GM18873 (cell line): ENCODE data around the gene KAZN.
"Not testable (repeated sequence)": the region's sequence is repeated elsewhere in the genome, so short reads cannot be mapped to it uniquely, and the experiment has no call there.

Experiments
- ATAC-seq: cut with Tn5 transposase; IDR thresholded peaks from one replicate; pipeline ENCODE4 v1.9.1; 2021; ENCODE audit warnings: mild to moderate bottlenecking, moderate library complexity, moderate number of reproducible peaks; ENCODE audit not compliant: unreplicated experiment, low FRiP score

The KAZN gene

DNA sequence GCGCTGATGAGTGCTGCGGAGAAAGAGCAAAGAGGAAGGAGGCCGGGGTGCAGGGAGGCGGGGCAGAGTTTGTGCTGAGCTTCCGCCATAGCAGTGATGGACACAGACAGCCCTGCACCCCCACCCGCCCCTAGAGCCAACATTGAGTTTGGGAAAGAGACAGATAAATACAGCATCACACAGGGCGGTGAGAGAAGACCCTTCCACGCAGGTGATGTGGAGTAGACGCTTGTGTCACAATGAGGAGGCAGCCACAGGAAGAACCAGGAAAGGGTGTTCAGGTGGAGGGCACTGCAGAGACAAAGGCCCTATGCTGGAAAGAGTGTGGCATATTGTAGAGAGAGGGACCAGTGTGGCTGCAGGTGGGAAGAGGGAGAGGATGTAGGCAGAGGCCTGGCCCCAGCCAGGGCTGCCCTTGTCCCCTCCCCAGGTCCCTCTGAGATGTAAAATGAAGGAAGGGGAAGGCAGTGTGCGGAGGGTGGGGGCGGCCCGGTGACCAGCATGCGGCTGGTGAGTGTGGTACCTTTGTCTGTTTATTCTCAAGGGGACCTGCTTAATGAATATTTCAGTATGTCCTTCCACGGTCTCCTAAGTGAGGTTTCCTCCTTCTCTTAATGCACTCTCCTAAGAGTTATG lies 360.7 kb downstream of the KAZN start:
- no peak for ATAC-seq

GRCh38 chr1:14961661-14962267 lies 363.3 kb downstream of the KAZN start:
- no peak for ATAC-seq

DNA sequence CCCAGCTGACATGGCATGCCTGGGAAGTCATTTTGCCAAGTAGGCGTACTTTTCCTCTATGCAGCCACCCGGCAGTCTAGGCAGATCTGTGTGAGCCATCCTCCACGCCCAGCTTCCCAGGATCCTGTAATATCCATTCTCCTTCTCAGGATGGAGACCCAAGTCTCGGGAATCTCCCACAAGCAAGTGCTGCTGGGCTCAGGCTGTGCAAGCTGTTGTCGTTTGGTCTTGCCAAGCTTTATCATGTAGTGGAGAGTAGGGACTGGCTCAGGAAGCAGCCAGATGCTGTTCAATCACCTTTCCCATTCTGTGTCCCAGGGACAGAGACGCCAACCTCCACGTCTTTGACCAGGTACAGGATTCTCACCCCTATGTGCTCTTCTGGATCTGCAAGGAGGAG lies 363.9 kb downstream of the KAZN start:
- no peak for ATAC-seq

DNA sequence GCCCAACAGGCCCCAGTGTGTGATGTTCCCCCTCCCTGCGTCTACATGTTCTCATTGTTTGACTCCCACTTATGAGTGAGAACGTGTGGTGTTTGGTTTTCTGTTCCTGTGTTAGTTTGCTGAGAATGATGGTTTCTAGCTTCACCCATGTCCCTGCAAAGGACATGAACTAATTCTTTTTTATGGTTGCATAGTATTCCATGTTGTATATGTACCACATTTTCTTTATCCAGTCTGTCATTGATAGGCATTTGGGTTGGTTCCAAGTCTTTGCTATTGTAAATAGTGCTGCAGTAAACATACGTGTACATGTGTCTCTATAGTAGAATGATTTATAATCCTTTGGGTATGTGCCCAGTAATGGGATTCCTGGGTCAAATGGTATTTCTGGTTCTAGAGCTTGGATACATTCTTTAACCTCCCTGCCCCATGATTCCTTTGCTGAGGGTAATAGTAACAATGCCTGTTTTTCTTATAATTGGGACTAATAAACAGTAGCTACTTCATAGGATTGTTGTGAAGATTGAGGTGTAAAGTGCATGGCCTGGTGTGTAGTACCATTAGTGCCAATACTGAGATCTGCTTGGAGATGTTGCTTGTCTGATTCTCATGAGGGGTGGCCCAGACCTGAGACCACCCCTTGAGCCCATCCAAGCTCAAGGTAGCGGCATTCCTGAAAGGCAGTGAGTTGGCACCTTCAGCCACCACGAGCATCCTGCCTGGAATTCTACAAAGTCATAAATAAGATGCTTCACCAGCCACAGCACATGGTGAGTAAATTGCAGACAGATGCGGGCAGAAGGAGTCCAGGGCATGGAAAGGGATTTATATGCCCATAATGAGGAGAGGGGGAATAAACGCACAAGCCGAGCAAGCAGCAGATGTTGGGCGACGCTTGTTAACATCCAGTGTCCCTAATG lies 365.6 kb downstream of the KAZN start:
- ATAC-seq, result not testable (repeated sequence)

DNA sequence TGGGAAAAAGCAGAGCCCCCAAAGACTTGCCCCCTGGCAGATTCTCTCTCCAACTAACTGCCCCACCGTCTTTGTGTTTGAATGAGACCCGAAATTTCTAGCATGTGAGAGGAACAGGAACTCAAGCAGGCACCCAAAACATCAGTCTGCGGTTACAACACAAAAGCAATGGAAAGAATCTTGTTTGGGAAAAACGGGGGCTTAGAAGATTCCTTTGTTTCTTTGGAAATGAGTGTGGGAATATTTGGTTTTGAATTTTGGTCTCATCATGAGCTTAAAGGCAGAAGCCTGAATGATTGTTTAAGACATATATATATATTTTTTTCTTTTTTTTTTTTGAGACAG lies 366.2 kb downstream of the KAZN start:
- ATAC-seq, result no peak

DNA sequence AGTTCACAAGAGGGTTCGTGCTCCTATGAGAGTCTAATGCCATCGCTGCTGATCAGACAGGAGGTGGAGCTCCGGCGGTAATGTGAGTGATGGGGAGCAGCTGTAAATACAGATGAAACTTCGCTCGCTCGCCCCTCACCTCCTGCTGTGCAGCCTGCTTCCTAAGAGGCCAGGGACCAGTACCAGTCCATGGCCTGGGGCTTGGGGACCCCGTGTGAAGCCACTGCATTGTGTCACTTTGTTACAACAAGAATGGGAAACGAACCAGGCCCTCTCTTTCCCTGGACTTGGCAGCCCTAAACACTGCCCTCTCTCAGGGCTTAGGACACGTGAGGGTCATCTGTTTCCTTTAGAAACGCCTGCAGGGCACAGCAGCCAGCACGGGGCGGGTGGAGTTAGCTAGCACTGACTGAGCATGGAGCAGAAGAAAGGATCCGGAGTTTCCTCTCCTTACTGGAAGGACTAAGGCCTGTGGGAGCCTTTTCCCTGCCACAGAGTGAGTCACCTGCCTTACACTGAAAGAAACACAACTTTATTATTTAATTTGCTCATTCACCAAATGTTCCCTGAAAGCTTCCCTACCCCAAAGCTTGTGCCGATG lies 369.9 kb downstream of the KAZN start:
- no peak for ATAC-seq

DNA sequence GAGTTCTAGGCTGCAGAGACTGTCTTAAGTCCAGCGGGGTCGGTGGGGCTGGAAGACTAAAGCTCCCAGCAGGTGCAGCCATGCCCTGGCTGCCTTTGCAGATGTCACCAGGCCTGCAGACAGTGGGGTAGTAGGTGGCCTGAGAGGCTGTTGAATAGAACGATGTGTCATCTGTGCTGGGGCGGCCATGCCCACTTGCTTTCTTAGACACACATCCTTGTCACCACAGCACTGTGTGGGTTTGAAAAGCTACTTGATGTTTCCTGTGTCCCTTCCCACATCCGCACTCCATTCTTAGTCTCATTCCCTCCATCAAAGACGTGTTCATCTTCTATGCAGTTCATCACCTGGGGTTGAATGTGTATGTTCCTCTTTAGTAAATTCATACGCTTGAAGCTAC lies 370.5 kb downstream of the KAZN start:
- no peak for ATAC-seq

GRCh38 chr1:14970115-14970798 lies 371.8 kb downstream of the KAZN start:
- no peak for ATAC-seq

- ATAC-seq, result no peak
Measured at GRCh38 chr1:14970799-14971141, 372.3 kb downstream of the KAZN start.

GRCh38 chr1:14971221-14971620 lies 372.7 kb downstream of the KAZN start:
- ATAC-seq, result no peak

DNA sequence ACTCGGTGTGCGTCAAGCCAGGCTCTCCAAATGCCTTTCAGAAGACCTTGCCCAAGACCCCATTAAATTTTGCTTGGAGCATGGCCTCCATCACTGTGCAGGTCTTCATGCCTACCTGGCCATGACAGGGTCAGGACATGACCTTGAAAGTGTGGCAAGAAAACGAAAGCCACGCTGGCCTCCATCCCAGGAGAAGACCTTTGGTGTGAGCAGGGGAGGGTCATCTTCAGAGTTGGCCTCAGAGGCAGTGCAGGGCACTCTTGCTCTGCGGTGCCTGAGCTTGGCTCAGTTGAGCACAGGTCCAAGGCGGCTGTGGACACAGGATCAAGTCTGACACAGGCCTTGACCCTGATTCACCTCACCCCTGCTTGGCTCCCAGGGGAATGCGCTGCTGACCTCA lies 373.6 kb downstream of the KAZN start:
- no peak for ATAC-seq

DNA sequence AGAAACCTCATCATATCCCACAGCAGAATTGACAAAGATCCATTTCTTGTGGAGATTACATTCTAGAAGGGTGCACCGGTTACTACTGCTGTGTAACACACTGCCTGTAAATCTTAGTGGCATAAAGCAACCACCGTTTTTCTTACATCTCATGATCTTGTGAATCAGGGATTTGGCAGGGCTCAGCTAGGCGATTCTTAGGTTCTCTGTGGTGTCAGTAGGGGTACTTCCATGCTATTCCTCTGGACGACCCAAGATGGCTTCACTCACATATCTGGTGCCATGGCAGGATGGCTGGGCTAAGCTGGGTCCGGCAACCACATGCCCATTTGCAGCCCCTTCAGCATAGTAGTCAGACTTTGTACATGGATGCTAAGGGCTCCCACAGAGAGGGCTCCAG lies 375.3 kb downstream of the KAZN start:
- ATAC-seq, result no peak

DNA sequence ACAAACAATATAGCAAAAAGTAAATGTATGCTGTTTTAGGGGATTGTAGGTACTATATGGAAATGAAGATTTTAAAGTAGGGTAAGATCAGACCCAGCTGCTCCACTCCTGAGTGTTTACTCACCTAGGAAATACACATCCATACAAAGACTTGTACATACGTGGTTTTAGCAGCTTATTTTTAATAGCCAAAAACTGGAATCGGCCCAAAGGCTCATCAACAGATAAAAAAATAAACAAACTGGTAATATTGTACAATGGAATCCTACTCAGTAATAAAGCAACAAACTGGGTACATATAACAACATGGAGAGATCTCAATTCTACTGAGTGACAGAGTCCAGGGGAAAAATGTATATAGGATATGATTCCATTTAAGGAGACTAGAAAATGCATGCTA lies 375.9 kb downstream of the KAZN start:
- no peak for ATAC-seq

DNA sequence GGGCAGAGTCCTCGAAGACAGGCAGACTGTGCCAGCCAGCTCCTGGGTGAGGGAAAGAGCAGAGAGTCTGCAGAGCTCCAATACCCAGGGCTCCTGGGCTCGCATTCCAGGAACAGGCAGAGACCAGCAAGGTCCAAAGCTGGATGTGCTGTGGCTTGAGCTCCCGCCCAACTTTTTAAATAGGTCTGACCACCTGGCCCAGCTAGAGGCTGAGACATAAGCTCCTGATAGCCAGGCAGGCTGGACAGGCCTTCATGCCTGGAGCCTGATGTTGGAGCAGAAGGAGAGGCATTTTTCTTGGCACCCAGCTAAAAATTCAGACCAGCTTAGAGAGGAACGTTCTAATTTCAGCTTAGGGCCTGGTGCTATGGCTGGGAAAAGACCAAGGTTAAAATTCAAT lies 376.6 kb downstream of the KAZN start:
- ATAC-seq, result no peak

DNA sequence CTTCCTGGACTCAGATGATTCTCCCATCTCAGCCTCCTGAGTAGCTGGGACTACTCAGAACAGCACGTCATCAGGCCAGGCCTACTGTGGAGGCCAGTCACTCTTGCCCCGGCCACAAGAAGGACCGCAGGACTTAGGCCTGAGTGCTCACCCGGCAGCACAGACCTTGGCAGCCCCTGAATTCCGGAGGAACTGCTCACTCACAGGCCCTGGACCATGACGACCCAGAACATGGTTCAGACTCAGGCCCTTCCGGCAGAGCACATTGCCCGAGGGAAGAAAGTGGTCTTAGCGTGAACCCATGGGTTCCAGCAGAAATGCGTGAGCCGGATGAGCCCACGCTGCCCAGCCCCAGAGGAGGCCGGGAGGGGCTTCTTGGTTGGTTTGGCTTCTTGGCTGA lies 377.8 kb downstream of the KAZN start:
- ATAC-seq, result no peak

GRCh38 chr1:14977338-14977931 lies 378.9 kb downstream of the KAZN start:
- ATAC-seq, result no peak

DNA sequence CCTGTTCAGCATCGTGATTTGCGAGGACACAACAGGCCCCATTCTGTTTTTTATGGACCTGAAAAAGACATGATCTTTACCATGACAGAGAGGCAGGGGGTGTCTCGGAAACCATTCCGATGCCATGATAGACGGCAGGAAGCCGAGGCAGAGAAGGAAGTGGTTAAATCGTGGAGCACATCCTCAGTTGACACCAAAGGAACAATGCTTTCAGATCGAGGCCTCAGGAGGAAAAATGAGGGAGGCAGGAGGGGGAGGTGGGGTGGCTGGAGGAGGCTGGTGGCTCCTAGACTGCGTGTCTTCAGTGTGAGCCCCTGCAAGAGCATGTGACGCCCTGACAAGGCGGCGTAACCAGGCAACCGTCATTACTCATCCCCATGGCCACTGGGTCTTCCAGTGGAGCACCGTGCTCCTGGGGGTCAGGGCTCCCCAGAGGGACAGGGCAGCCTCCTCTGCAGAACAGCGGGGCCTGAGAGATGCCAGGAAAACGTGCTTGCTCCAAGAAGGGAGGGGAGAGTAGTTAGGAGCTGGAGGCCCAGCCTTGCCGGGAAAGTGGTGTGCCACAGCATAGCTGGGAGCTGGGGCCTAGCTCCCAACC lies 382.2 kb downstream of the KAZN start:
- no peak for ATAC-seq

GRCh38 chr1:14982029-14982428 lies 383.5 kb downstream of the KAZN start:
- ATAC-seq, result no peak

DNA sequence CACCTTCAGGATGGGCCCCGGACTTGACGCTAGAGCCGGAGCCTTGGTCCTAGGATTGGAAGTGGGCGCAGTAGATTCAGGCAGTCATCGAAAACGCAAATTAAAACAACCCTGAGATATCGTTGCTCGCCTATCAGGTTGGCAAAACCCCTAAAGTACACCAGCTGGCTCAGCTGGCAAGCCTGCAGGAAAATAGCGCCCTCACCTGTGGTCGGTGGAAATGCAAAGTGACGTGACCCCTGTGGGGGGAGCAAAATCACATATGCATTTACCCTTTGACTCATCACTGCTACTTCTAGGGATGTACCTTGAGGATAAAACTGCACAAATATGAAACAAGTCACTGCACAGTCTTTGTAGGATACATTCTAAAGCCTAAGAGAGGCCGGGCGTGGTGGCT lies 384.8 kb downstream of the KAZN start:
- ATAC-seq, result no peak

DNA sequence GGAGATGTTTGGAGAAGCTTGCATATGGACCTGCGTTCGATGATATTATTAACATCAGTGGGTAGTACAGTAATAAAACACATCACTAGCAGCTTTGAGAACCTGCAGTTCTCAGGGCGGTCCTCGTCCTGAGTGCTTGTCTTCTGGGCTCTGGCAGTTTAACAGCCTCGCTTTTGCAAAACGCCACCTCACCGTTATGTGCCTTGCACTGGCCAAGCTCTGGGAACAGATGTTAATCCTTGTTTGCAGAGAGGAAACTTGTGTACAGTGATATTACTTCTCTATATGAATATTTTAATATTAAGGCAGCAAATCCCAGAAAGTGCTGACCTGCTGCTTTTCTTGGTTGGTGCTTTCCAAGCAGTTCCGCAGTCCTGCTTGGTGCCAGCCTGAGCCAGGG lies 387.7 kb downstream of the KAZN start:
- no peak for ATAC-seq
